HG03521 (cell line): ENCODE data around the gene QRSL1.
"Not testable (repeated sequence)": the region's sequence is repeated elsewhere in the genome, so short reads cannot be mapped to it uniquely, and the experiment has no call there.

Experiments
- ATAC-seq: cut with Tn5 transposase; IDR thresholded peaks from one replicate; pipeline ENCODE4 v1.9.1; 2021; ENCODE audit warnings: mild to moderate bottlenecking, moderate library complexity; ENCODE audit not compliant: unreplicated experiment

QRSL1 gene

DNA sequence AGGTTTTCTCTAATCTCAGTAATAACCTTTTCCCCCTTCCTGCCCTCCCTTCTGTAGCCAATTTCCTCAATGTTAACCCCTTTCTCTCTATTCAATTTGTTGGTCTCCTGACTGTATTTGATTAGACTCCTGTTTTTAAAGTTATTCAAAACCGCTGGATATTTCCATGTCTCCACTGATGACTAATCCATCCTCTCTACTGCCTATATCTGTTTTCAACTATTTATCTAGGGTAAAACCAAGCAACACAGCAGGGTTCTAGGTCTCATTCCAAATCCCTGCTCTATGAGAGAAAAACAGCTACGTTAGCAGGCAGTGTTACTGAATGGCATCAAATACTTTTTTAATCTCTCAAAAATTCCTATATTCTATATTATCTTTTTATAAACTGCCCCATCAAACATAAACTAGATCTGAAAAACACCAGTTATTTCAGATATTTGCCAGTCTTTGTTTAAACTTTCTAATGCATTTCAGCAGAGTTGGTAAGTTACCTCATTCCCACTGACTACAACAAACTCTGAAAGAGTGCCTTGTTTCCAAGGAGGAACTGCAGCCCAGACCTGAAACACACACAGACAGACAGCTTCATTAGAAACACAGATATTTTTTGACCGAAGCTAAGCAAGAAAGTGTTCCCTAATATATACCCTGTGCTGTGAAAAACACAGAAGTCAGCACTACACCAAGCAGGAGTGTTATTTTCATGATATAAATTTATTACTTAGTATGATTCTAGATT lies 8.3 kb upstream of the QRSL1 start:
- ATAC-seq = no peak

DNA sequence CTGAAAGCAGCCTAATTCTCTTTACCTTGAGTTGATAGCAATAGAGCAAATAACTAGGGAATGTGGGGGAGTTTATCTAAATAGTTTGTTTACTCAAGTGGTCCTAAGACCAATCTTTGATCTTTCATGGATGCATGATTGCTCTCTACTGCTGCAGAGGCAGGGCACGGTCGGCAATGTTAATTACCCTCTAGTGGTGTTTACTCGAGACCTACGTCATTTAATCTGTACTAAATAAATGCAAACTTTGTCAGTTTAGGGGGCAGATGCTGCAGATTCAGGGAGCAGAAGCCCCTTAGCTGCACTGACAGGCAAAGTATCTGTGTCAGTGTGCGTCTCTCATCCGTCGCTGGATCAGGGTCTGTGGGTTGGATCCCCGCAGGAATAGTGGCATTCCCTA lies 7.0 kb upstream of the QRSL1 start:
- no peak for ATAC-seq

DNA sequence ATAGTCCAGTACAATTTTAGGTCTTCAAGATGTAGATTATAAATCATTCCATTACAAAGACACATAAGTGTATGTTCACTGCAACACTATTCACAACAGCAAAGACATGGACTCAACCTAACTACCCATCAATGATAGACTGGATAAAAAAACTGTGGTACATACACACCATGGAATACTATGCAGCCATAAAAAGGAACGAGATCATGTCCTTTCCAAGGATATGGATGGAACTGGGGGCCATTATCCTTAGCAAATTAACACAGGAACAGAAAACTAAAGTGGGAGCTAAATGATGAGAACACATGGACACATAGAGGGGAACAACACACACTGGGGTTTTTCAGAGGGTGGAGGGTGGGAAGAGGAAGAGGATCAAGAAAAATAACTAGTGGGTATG lies 6.3 kb upstream of the QRSL1 start:
- ATAC-seq = no peak

DNA sequence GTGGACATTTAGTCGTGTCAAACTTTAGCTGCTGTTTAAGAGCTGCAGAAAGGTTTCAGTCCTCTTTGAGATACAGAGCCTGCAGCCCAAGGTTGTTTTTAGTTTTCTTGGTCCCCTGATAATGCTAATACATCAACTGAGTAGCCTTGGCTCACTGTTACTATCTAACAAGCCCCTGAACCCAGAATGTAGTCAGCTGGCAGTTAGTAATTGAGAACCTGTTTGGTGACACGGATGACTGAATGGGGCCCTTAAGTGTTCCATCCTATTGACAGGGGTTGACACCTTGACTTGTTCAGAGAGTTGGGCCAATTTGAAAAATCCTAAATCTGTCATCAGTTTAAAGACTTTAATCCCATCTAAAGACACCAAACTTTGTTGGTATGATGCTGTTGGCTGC lies 2.9 kb upstream of the QRSL1 start:
- no peak for ATAC-seq

GRCh38 chr6:106627760-106628159 lies 1.6 kb upstream of the QRSL1 start:
- not testable (repeated sequence) for ATAC-seq

DNA sequence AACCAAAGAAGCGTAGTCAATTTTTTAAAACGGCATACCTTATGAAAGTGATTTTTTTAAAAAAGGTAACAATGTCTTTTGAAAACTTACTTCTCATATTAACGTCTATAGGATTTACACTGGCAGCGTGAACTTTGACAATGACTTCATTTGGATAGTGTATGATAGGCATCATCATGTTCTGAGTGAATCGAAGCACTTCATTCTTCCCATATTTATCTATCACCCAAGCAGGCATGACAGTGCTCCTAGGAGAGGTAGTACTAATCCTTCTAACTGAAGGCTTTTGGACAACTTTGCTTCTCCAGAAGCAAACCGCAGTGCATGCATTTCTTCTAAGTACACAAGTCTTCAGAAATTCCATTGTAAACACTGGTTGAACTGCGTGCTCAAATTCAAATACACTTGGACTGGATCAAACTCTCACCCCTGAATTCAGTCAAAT lies 698 bp upstream of the QRSL1 start:
- peak; percentile 1 for ATAC-seq

GRCh38 chr6:106629859-106630163 lies 433 bp downstream of the QRSL1 start:
- no peak for ATAC-seq

GRCh38 chr6:106630366-106630765 lies 988 bp downstream of the QRSL1 start:
- no peak for ATAC-seq

DNA sequence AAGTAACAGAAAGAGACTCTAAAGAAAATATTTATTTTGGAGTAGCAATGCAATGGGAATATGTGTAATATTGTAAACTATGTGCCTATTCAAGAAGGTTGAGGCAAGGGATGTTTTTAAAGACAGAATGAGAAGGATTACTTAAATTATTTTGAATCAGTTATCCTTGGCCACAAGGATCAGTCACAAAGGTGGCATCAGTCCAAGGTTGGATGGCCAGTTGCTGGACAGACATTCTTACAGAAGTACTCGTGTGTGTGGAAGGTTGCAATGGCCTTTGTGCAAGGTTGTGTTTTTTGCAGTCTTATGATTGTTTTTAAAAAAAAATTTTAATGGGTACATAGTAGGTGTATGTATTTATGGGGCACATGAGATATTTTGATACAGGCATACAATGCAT lies 2.0 kb downstream of the QRSL1 start:
- ATAC-seq = no peak

GRCh38 chr6:106634565-106634964 lies 5.2 kb downstream of the QRSL1 start:
- ATAC-seq = no peak

GRCh38 chr6:106637051-106637716 lies 7.8 kb downstream of the QRSL1 start:
- ATAC-seq = peak; percentile 16

GRCh38 chr6:106637717-106638341 lies 8.5 kb downstream of the QRSL1 start:
- ATAC-seq = peak; percentile 71

GRCh38 chr6:106639812-106640211 lies 10.4 kb downstream of the QRSL1 start:
- no peak for ATAC-seq

DNA sequence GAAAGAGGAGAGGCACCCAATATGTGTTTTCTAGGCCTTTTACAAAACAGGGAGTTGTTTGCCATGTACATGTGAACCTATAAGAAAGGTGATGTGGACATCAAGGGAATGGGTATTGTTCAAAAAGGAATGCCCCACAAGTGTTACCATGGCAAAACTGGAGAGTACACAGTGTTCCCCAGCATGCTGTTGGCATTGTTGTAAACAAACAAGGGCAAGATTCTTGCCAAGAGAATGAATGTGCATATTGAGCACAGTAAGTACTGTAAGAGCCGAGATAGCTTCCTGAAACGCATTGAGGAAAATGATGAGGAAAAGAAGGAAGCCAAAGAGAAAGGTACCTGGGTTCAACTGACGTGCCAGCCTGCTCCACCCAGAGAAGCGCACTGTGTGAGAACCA lies 13.1 kb downstream of the QRSL1 start:
- no peak for ATAC-seq

DNA sequence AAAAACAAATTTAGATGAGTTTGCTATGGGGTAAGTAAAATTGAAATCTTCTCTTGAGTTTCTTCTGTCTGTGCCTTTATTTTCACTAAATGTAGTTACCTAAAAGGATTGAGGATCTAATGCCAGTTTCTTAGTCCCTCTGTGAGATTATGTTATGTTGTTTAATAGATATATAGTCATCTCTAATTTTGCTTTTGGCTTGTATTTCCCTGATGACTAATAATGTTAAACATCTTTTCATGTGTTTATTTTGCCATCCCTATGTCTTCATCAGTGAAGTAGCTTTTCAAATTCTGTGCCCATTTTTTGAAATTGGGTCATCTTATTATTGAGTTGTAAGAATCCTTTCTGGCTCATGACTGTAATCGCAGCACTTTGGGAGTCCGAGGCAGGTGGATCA lies 13.7 kb downstream of the QRSL1 start:
- no peak for ATAC-seq

DNA sequence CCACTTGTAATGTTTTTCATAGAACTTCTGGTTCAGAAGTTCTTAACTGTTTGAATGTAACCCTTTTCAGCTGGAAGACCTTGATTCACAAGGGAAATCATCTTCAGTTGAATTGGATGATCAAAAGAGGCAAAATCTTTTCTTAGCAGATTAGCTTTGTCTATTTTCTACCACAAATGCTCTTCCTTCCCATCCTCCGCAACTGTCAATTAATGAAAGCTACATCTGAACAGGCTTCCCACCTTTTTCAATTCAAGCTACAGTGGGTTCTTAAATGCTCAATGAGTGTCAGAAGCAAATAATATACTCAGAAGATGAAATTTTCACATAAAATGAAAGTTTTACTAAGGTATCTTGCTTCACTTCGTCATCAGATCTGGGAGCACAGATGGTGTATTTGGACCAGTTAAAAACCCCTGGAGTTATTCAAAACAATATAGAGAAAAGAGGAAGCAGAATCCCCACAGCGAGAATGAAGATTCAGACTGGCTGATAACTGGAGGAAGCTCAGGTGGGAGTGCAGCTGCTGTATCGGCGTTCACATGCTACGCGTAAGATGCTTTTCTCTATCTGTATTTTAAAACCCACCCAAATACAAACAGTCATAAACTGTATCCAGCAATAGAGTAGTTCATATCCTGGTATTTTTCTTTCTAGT lies 19.4 kb downstream of the QRSL1 start:
- ATAC-seq = peak; percentile 64

GRCh38 chr6:106658469-106658868 lies 29.1 kb downstream of the QRSL1 start:
- ATAC-seq = no peak

DNA sequence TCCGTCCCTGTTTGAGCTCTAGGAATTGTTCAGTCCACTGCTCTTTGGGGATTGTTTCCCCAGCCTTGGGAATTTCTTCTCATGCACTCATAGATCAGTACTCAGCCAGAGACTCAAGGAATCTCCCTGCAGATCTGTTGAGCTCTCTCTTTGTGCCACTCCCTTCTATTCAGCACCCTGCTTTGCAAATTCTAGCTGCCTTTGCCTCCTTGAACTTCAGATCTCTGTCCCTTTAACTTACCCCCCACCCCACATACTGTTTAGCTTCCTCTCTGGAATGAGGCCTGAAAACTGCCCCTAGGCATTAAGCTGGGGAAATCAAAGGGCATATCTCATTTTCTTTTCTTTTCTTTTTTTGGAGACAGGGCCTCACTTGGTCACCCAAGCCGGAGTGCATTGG lies 30.5 kb downstream of the QRSL1 start:
- no peak for ATAC-seq

GRCh38 chr6:106662458-106662857 lies 33.1 kb downstream of the QRSL1 start:
- ATAC-seq = no peak

DNA sequence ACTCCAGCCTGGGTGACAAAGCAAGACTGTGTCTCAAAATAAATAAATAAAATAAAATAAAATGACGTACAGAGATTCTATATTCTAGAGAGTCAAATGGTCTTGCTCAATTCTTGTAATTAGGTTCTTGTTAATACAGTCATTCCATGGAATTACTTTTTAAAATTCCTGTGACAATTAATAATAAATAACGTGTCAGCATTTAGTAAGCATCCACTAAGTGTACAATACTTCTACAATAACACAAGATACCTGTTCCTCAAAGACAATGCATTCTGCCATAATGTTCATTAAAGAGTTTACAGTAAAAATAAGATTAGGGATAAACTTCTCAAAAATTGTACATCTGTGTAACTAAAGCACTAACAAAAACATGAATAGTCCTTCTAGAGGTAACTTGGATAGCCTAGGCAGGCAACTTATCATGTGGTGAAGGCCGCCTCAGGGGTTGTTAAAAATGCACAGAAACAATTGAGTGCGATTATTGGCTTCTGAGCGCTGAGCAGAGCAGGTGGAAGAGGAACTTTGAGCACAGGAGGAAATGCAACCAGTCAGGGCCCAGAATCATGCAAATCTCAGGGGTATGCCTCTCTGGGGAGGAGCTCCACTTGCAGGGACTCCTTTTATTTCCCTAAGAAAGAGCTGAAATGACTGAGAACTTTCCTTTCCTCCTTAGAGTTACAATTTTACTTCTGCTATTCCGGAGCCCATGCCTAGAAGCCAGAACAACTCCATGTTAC lies 37.1 kb downstream of the QRSL1 start:
- peak; percentile 86 for ATAC-seq

DNA sequence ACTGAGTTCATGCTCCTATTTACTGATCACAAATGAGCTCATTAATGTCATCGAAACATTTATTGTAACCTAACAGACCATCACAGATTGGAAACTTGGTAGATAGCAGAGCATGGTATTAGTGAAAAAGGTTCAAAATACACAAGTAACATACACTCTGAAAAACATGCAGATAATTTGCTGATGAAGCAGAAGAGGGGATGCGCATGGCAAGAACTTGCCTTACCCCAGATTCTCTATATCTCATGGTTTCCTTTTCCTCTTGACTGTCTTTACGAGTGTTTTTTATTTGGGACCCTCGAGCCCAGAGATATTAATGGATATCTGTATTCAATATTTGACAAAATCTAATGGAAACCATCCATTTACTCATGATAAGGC lies 37.6 kb downstream of the QRSL1 start:
- no peak for ATAC-seq
